IPS DF 6.9 (cell line): Measurements from ENCODE around the gene GCGR.

Experiments
- DNase-seq: peaks from one replicate; pipeline ENCODE4 v3.0.0-alpha.2; 2013; ENCODE audit warnings: low read depth, low spot score
- H3K27ac ChIP-seq: one replicate; pipeline ENCODE4 v1.5.1; 2013; ENCODE audit warnings: low read length, control low read depth
- H3K27me3 ChIP-seq: 2 replicates; pipeline ENCODE4 v1.6.1; 2013; ENCODE audit warnings: mild to moderate bottlenecking, low read length; ENCODE audit not compliant: control insufficient read depth, insufficient read depth
- H3K36me3 ChIP-seq: 2 replicates; pipeline ENCODE4 v1.6.1; 2013; ENCODE audit warnings: low read length; ENCODE audit not compliant: control insufficient read depth, insufficient read depth
- H3K4me1 ChIP-seq: 2 replicates; pipeline ENCODE4 v1.6.1; 2013; ENCODE audit warnings: low read length; ENCODE audit not compliant: control insufficient read depth, insufficient read depth
- H3K4me3 ChIP-seq: 2 replicates; pipeline ENCODE4 v1.5.1; 2013; ENCODE audit warnings: mild to moderate bottlenecking, low read length
- H3K9me3 ChIP-seq: 2 replicates; pipeline ENCODE4 v1.6.1; 2013; ENCODE audit warnings: low read length, inconsistent platforms; ENCODE audit not compliant: control insufficient read depth, insufficient read depth
- whole genome bisulfite sequencing: extraction: QIAGEN DNeasy Blood & Tissue Kit; methylation state at CpG from one replicate; pipeline ENCODE4 v1.1.7; 2013; ENCODE audit warnings: mixed read lengths, missing lambda C conversion rate; ENCODE audit not compliant: insufficient read length, insufficient coverage; 5-methylcytosine and 5-hydroxymethylcytosine counted together

Gene GCGR

GRCh38 chr17:81841866-81842265 is 37.9 kb downstream of the GCGR start:
- no peaks in the 10 kb centered on the region for H3K4me1 ChIP-seq
- H3K27ac ChIP-seq, result no peak overlapping the region
- H3K36me3 ChIP-seq, result peaks cover 40% of the 10 kb centered on the region
- H3K27me3 ChIP-seq, result no peaks in the 10 kb centered on the region
- WGBS, result no CpG with 5 or more reads among the region's 15 CpGs
- H3K4me3 ChIP-seq, result no peak overlapping the region
- H3K9me3 ChIP-seq, result no peaks in the 10 kb centered on the region
- no peak for DNase-seq

- peaks cover 45% of the 10 kb centered on the region for H3K36me3 ChIP-seq
- H3K4me1 ChIP-seq, result no peaks in the 10 kb centered on the region
- no peaks in the 10 kb centered on the region for H3K27me3 ChIP-seq
Observed at GRCh38 chr17:81842378-81842724, 38.4 kb downstream of the GCGR start.

GRCh38 chr17:81842725-81843504 is 39.0 kb downstream of the GCGR start:
- Histone ChIP-seq H3K4me3 (no peak overlapping the region), H3K36me3 (peaks cover 46% of the 10 kb centered on the region), H3K27me3 (no peaks in the 10 kb centered on the region), H3K4me1 (no peaks in the 10 kb centered on the region), H3K27ac (no peak overlapping the region), H3K9me3 (no peaks in the 10 kb centered on the region)
- no peak for DNase-seq
- no CpG with 5 or more reads among the region's 21 CpGs for WGBS

More at GRCh38 chr17:81842378-81842724, 38.4 kb downstream of the GCGR start:
- DNase-seq, result no peak
- H3K9me3 ChIP-seq, result no peaks in the 10 kb centered on the region
- H3K4me3 ChIP-seq, result no peak overlapping the region
- no CpG with 5 or more reads among the region's 11 CpGs for WGBS
- H3K27ac ChIP-seq, result no peak overlapping the region

GRCh38 chr17:81843713-81844326 is 39.9 kb downstream of the GCGR start:
- Histone ChIP-seq H3K9me3 (no peaks in the 10 kb centered on the region), H3K27ac (no peak overlapping the region), H3K4me1 (no peaks in the 10 kb centered on the region), H3K27me3 (no peaks in the 10 kb centered on the region), H3K36me3 (peaks cover 46% of the 10 kb centered on the region), H3K4me3 (no peak overlapping the region)
- DNase-seq, result no peak
- no CpG with 5 or more reads among the region's 30 CpGs for WGBS

- Histone ChIP-seq H3K36me3 (peaks cover 46% of the 10 kb centered on the region), H3K9me3 (no peaks in the 10 kb centered on the region)
Observed at GRCh38 chr17:81844327-81844851, 40.4 kb downstream of the GCGR start.

GRCh38 chr17:81844887-81845286 is 40.9 kb downstream of the GCGR start:
- Histone ChIP-seq H3K27ac (no peak overlapping the region), H3K4me3 (no peak overlapping the region), H3K9me3 (no peaks in the 10 kb centered on the region), H3K27me3 (no peaks in the 10 kb centered on the region), H3K36me3 (peaks cover 46% of the 10 kb centered on the region), H3K4me1 (no peaks in the 10 kb centered on the region)
- no CpG with 5 or more reads among the region's 13 CpGs for WGBS
- DNase-seq, result no peak

More at GRCh38 chr17:81844327-81844851, 40.4 kb downstream of the GCGR start:
- no CpG with 5 or more reads among the region's 14 CpGs for WGBS
- Histone ChIP-seq H3K4me3 (no peak overlapping the region), H3K27me3 (no peaks in the 10 kb centered on the region), H3K27ac (no peak overlapping the region), H3K4me1 (no peaks in the 10 kb centered on the region)
- DNase-seq, result no peak

- DNase-seq, result no peak
- no peaks in the 10 kb centered on the region for H3K27me3 ChIP-seq
- no CpG with 5 or more reads among the region's 13 CpGs for WGBS
- no peaks in the 10 kb centered on the region for H3K4me1 ChIP-seq
- H3K36me3 ChIP-seq, result peaks cover 46% of the 10 kb centered on the region
- no peak overlapping the region for H3K4me3 ChIP-seq
- H3K9me3 ChIP-seq, result no peaks in the 10 kb centered on the region
- no peak overlapping the region for H3K27ac ChIP-seq
Observed at GRCh38 chr17:81845361-81845760, 41.4 kb downstream of the GCGR start.

- Histone ChIP-seq H3K27ac (no peak overlapping the region), H3K4me3 (no peak overlapping the region), H3K9me3 (no peaks in the 10 kb centered on the region), H3K36me3 (peaks cover 46% of the 10 kb centered on the region), H3K4me1 (no peaks in the 10 kb centered on the region), H3K27me3 (no peaks in the 10 kb centered on the region)
- WGBS, result no CpG with 5 or more reads among the region's 38 CpGs
- DNase-seq, result no peak
Observed at GRCh38 chr17:81845881-81846742, 42.2 kb downstream of the GCGR start.

GRCh38 chr17:81846743-81847689 is 43.1 kb downstream of the GCGR start:
- Histone ChIP-seq H3K4me3 (no peak overlapping the region), H3K27ac (no peak overlapping the region), H3K36me3 (peaks cover 54% of the 10 kb centered on the region), H3K9me3 (no peaks in the 10 kb centered on the region), H3K27me3 (no peaks in the 10 kb centered on the region), H3K4me1 (no peaks in the 10 kb centered on the region)
- no CpG with 5 or more reads among the region's 24 CpGs for WGBS
- no peak for DNase-seq
